Esophagus squamous epithelium (tissue), 4 donors: ENCODE results near the gene MC3R.

ENCODE experiments used
- CTCF ChIP-seq, 6 experiments: fragments of 450-650 bp in 4 of 6; fragments of 200-600 bp in 2 of 6; sonication (generic) in 2 of 6; IDR thresholded peaks; one replicate each; pipeline ENCODE4 v1.5.1; 2016 to 2019; ENCODE audit warnings: antibody characterized with exemption in 6 of 6, mild to moderate bottlenecking in 4 of 6, moderate library complexity in 4 of 6
- POLR2A ChIP-seq, 4 donors: fragments of 450-650 bp; IDR thresholded peaks; one replicate each; pipeline ENCODE4 v1.6.1; 2017; ENCODE audit warnings: antibody characterized with exemption in 4 of 4, mild to moderate bottlenecking in 4 of 4, moderate library complexity in 3 of 4

- TF ChIP-seq POLR2A (IDR thresholded peaks at IDR 0.05) (no peak), CTCF (IDR thresholded peaks at IDR 0.05) (no peak)
These were observed 50.8 kb downstream of the MC3R start for GRCh38 chr20:56299362-56299761.
